ENCODE data around the gene OR8H2. TPM values are rescaled to one million over a fixed set of nuclear protein-coding genes. Genes with fewer than 3 reads are reported as not detected.

OR8H2 gene, protein sequence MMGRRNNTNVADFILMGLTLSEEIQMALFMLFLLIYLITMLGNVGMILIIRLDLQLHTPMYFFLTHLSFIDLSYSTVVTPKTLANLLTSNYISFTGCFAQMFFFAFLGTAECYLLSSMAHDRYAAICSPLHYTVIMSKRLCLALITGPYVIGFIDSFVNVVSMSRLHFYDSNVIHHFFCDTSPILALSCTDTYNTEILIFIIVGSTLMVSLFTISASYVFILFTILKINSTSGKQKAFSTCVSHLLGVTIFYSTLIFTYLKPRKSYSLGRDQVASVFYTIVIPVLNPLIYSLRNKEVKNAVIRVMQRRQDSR
- total RNA-seq = not detected in 2 replicates

DNA sequence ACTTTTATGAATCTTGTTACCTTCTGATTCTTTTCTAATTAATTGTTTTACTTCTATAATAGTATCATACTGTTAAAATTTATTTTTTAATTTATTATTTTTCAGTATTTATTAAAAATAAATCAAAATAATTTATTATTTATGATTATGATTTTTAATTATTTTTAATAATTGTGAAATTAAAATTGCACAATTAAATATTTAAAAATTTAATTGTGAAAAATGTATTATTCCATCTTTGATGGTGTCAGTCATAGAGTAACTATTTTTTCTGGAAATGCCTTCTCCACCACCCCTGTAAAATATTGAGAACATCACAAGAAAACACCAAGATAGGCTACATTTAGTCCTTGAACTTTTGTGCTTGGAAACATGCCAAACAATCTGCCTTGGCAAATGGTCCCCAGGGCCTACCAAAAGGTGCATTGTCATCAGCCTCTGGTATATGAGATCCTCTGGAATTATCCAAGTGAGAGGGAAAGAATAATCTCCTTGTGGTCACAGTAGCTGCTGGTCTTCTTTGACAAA, at the start of gene OR8H2:
OR8H2 (plus strand) TSS at position 478 of the 528 bp plus-strand sequence. CDS start 1,356 bp downstream, outside the sequence.

DNA sequence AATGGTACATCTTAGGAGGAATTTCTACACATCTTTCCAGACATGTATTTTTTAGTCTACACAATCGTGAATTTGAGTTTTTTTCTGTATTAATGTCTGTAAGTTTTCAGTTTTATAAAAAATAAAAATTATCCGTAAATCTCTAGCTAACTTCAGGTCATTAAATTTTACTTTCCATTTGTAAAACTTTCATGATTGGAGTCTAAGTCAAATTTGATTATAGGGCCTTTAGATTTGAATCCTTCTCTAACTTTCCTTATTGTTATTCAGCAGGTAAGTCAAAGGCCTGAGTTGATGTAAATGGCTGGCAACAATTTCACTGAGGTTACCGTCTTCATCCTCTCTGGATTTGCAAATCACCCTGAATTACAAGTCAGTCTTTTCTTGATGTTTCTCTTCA, 10.5 kb upstream of the OR8H2 start, which contains the start of gene OR8I2:
OR8I2 (plus strand) TSS at position 301 of the 400 bp plus-strand sequence; CDS start at position 301, 0 bp downstream.

DNA sequence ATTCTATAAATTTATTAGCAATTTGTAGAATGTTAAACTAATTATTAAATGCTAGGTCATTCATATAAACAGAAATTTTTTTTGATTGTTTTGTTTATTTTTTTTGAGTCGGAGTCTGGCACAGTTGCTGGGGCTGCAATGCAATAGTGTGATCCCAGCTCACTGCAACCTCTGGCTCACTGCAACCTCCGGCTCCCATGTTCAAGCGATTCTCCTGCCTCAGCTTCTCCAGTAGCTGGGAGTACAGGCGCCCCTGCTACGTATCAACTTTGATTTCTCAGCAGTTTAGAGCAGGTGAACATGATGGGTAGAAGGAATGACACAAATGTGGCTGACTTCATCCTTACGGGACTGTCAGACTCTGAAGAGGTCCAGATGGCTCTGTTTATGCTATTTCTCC, 18.6 kb downstream of the OR8H2 start, which contains the start of gene OR8H3:
OR8H3 (plus strand) TSS at position 301 of the 400 bp plus-strand sequence; CDS start at position 301, 0 bp downstream.

DNA sequence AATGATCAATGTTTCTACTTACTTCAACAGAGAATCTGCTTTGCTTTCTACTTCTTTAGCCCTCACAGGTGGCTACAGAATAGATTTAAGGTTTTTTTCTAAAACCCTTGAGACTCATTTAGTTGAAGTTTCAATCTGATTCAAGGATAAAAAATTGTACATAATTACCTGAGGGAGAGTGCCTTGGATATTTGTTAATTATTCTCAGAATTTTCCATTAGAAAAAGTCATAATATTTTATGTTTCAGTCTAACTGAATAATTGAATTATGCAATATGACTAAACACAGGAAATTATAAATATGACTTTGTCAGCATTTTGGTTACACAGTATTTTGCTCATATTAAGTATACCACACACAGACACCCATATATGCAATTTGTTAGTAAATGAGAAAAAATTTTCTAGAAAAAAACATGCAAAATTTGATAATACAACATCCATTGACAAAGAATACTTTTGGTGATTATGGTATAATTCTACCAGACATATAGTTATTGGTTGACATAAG, 36.7 kb downstream of the OR8H2 start, which contains the start of gene OR8J3:
OR8J3 (minus strand) TSS at position 51 of the 511 bp plus-strand sequence. CDS start 2,483 bp downstream, outside the sequence.

Small RNAs within 50 kb of the gene (small RNA-seq; reads per million reads assigned to genes)
- gene OR8I4P = not detected

Other genes starting within 250 kb of the OR8H2 start
- gene TRIM51, start 220.4 kb upstream of the OR8H2 start, total RNA-seq = not detected in 2 replicates
- not detected in 2 replicates for gene OR5W2, start 189.1 kb upstream of the OR8H2 start, total RNA-seq
- gene OR5I1, start 167.3 kb upstream of the OR8H2 start, total RNA-seq = not detected in 2 replicates
- gene OR10AG1, start 133.7 kb upstream of the OR8H2 start, total RNA-seq = not detected in 2 replicates
- not detected in 2 replicates for gene OR5F1, start 109.1 kb upstream of the OR8H2 start, total RNA-seq
- not detected in 2 replicates for gene OR5AS1, start 76.0 kb upstream of the OR8H2 start, total RNA-seq
- gene OR8I2, start 10.4 kb upstream of the OR8H2 start, total RNA-seq = not detected in 2 replicates
- gene OR8H3, start 18.7 kb downstream of the OR8H2 start, total RNA-seq = not detected in 2 replicates
- gene OR8J3, start 36.5 kb downstream of the OR8H2 start, total RNA-seq = not detected in 2 replicates
- not detected in 2 replicates for gene OR8K5, start 56.6 kb downstream of the OR8H2 start, total RNA-seq
- gene OR5J2, start 72.9 kb downstream of the OR8H2 start, total RNA-seq = not detected in 2 replicates
- gene OR5T2, start 130.6 kb downstream of the OR8H2 start, total RNA-seq = not detected in 2 replicates
- not detected in 2 replicates for gene OR5T3, start 148.6 kb downstream of the OR8H2 start, total RNA-seq
- not detected in 2 replicates for gene OR5T1, start 170.5 kb downstream of the OR8H2 start, total RNA-seq
- not detected in 2 replicates for gene OR8H1, start 188.6 kb downstream of the OR8H2 start, total RNA-seq
- gene OR8K3, start 211.5 kb downstream of the OR8H2 start, total RNA-seq = not detected in 2 replicates
- not detected in 2 replicates for gene OR8K1, start 242.4 kb downstream of the OR8H2 start, total RNA-seq